Measurements from ENCODE around the gene FOXL2NB. TPM values are rescaled to one million over a fixed set of nuclear protein-coding genes. Genes with fewer than 3 reads are reported as not detected.

Gene FOXL2NB
- polyA plus RNA-seq, 1 donor from 2014 or later, result not detected

- TF ChIP-seq POLR2AphosphoS5 (IDR thresholded peaks at IDR 0.05), result peak; percentile 15
- TF ChIP-seq MXI1 (conservative IDR thresholded peaks at IDR 0.05; ENCODE audit: poor library complexity, severe bottlenecking), result no peak
- no peak for TF ChIP-seq REST (IDR thresholded peaks at IDR 0.05; ENCODE audit: borderline replicate concordance)
- TF ChIP-seq CTCF (IDR thresholded peaks at IDR 0.05; ENCODE audit: poor library complexity, severe bottlenecking), result no peak
- no peak for TF ChIP-seq SMC3 (conservative IDR thresholded peaks at IDR 0.05; ENCODE audit: poor library complexity)
- peak; percentile 80 for TF ChIP-seq EZH2 (IDR thresholded peaks at IDR 0.05; ENCODE audit: borderline replicate concordance, insufficient read depth, low read length, poor library complexity, severe bottlenecking)
- no peak for TF ChIP-seq RAD21 (conservative IDR thresholded peaks at IDR 0.05)
- Histone ChIP-seq H3F3A (ENCODE audit: insufficient read depth, low read length, poor library complexity, severe bottlenecking) (no peaks in the 10 kb centered on the region), H3K9me2 (ENCODE audit: insufficient read depth, low read length) (no peaks in the 10 kb centered on the region), H3K4me3 (ENCODE audit: low read length) (peak overlapping the region; percentile 32), H3K79me2 (replicated peaks; ENCODE audit: insufficient read depth, low read length) (no peaks in the 10 kb centered on the region), H3K27me3 (ENCODE audit: insufficient read depth, low read depth, low read length) (peaks cover 98% of the 10 kb centered on the region), H4K20me1 (ENCODE audit: insufficient read depth) (no peaks in the 10 kb centered on the region), H3K27ac (ENCODE audit: low read length) (no peak overlapping the region), H3K36me3 (ENCODE audit: insufficient read depth, low read length) (no peaks in the 10 kb centered on the region), H3K9ac (ENCODE audit: low read length) (no peak overlapping the region), H2AFZ (ENCODE audit: low read depth, low read length) (no peak overlapping the region), H3K9me3 (ENCODE audit: low read length) (no peaks in the 10 kb centered on the region), H3K4me2 (ENCODE audit: low read length) (no peak overlapping the region)
Measured at GRCh38 chr3:138938056-138938876, 8.8 kb upstream of the FOXL2NB start.

GRCh38 chr3:138938877-138939560, 8.0 kb upstream of the FOXL2NB start:
- H3K9ac ChIP-seq (ENCODE audit: low read length), result no peak overlapping the region
- H3K27me3 ChIP-seq (ENCODE audit: insufficient read depth, low read depth, low read length), result peaks cover 100% of the 10 kb centered on the region
- H3K36me3 ChIP-seq (ENCODE audit: insufficient read depth, low read length), result no peaks in the 10 kb centered on the region
- H3K4me2 ChIP-seq (ENCODE audit: low read length), result no peak overlapping the region
- no peaks in the 10 kb centered on the region for H3K9me3 ChIP-seq (ENCODE audit: low read length)
- no peaks in the 10 kb centered on the region for H4K20me1 ChIP-seq (ENCODE audit: insufficient read depth)
- H3K9me2 ChIP-seq (ENCODE audit: insufficient read depth, low read length), result no peaks in the 10 kb centered on the region
- no peaks in the 10 kb centered on the region for H3K79me2 ChIP-seq (replicated peaks; ENCODE audit: insufficient read depth, low read length)
- H3K27ac ChIP-seq (ENCODE audit: low read length), result no peak overlapping the region
- no peak overlapping the region for H2AFZ ChIP-seq (ENCODE audit: low read depth, low read length)
- TF ChIP-seq SMC3 (conservative IDR thresholded peaks at IDR 0.05; ENCODE audit: poor library complexity) (no peak), MXI1 (conservative IDR thresholded peaks at IDR 0.05; ENCODE audit: poor library complexity, severe bottlenecking) (no peak), CTCF (IDR thresholded peaks at IDR 0.05; ENCODE audit: poor library complexity, severe bottlenecking) (no peak), POLR2AphosphoS5 (IDR thresholded peaks at IDR 0.05) (no peak), RAD21 (conservative IDR thresholded peaks at IDR 0.05) (no peak), EZH2 (IDR thresholded peaks at IDR 0.05; ENCODE audit: borderline replicate concordance, insufficient read depth, low read length, poor library complexity, severe bottlenecking) (no peak), EP300 (conservative IDR thresholded peaks at IDR 0.05; ENCODE audit: poor library complexity, severe bottlenecking) (no peak), TAF1 (IDR thresholded peaks at IDR 0.05; ENCODE audit: low read depth) (no peak), REST (IDR thresholded peaks at IDR 0.05; ENCODE audit: borderline replicate concordance) (no peak)
- peak overlapping the region; percentile 32 for H3K4me3 ChIP-seq (ENCODE audit: low read length)
- H3F3A ChIP-seq (ENCODE audit: insufficient read depth, low read length, poor library complexity, severe bottlenecking), result no peaks in the 10 kb centered on the region

All from neural cell (in vitro differentiated cells).